CD4-positive, alpha-beta T cell treated with Interleukin-4 for 4 hours (primary cell): Measurements from ENCODE around the gene NFASC.
A peak's percentile ranks its signal among the peaks of the same experiment; 100 is the strongest.

Experiments
- DNase-seq: peaks from one replicate; pipeline ENCODE4 v3.0.0-alpha.2; 2020

NFASC gene

GRCh38 chr1:204929487-204930154 lies 59.0 kb downstream of the NFASC start:
- DNase-seq = no peak

DNA sequence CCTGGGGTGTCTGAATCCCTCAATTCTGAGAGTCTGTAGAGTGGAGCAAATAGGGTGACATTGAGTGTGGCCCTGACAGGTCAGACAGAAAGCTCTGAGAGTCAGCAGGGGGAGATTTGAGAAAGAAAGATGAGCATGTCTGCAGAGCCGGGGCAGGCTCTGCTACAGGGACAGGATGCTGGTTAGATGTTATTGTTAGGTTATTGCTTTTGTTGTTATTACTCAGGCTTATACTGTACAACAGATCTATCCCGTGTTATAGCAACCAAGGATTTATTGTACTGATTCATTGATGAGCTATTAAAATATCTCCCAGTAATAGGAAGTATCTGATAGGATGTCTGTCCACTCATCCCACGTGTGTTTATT lies 59.5 kb downstream of the NFASC start:
- no peak for DNase-seq

GRCh38 chr1:204931313-204931712 lies 60.7 kb downstream of the NFASC start:
- no peak for DNase-seq

- DNase-seq = no peak
Observed at GRCh38 chr1:204931768-204932572, 61.3 kb downstream of the NFASC start.

DNA sequence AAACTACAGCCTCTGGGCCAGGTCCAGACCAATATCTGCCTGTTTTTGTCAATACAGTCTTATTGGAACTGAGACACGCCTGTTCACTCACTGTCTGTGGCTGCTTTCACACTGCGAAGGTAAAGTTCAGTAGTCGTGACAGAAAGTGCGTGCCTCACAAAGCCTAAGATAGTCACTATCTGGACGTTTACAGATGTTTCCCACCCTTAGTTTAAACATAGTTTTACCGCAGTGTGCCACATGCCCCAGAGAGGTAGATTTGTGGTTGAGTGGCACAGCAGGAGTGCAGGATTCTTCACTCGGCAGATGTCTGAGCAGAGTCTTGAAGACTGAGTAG lies 61.9 kb downstream of the NFASC start:
- DNase-seq = no peak

DNA sequence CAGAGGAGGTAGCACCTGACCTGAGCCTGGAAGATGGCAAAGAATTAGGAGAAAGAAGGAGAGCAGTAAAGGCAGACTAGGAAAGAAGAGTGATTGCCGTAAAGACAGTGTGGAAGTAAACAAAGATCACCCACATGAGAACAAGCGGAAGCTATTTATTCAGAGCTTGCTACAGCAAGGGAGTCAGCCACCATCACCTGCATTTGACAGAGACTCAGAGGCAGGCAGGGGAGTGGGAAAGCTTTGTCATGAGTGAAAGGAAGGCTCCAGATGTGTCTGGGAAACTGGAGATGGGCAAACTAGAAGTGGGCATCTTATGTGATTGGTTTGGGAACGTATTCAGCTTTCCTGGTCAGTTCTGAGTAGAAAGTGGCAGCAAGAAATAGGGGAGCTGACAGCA lies 64.5 kb downstream of the NFASC start:
- no peak for DNase-seq

- no peak for DNase-seq
Observed at GRCh38 chr1:204936765-204937164, 66.1 kb downstream of the NFASC start.

GRCh38 chr1:204937901-204938300 lies 67.2 kb downstream of the NFASC start:
- no peak for DNase-seq

GRCh38 chr1:204940591-204940990 lies 69.9 kb downstream of the NFASC start:
- no peak for DNase-seq

DNA sequence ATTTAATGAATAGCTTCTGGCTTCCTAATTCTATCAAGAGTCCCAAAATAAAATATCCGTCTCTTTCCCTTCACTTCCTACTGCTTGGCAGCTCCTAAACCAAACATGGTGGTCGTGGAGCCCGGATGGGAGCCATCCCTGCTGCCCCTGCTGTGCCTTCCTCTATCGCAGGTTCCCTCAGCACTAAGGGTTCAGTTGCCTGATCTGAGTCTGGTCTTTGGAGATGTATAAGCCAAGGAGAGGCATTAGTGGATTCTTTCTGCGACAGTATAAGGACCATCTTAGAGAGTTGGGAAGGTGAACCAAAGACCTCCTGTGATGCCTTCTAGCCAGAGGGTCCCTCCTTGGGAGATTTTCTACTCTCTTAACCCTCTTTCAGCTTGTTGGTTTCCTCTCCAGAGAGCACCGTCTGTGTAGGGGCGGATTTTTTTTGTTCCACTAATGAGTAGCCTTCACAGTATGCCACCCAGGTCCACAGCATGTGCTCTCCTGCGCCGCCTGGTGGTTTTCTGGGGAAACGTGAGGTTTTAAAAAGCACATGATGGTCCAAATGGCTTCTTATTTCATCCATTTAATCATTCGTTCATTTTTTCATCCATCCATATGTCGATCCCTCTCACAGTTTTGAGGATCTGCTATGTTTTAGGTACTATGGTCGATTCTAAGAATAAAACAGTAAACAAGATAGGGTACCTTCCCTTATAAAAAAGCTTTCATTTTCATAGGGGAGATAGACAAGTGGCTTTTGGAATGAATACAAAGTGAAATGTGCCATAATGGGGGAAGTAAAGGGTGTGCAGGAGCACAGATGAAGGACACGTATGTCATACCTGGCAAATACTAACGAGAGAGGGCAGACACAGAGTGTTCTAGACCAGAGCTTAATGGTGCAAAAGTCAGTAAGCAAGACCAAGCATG lies 71.0 kb downstream of the NFASC start:
- DNase-seq = peak; percentile 46

- DNase-seq = no peak
Observed at GRCh38 chr1:204943495-204943894, 72.8 kb downstream of the NFASC start.

GRCh38 chr1:204944662-204945061 lies 74.0 kb downstream of the NFASC start:
- no peak for DNase-seq

- no peak for DNase-seq
Observed at GRCh38 chr1:204945565-204945977, 74.9 kb downstream of the NFASC start.

DNA sequence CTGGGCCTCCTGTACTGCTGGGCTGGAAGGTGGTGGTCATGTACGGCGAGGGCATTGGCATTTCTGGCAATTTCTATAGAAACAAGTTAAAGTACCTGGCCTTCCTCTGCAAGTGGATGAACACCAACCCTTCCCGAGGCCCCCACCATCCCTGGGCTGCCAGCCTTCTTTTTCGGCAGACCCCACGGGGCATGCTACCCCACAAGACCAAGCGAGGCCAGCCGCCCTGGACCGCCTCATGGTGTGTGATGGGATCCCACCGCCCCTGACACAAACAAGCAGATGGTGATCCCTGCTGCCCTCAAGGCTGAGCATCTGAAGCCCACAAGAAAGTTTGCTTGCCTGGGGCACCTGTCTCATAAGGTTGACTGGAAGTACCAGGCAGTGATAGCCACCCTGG lies 76.0 kb downstream of the NFASC start:
- DNase-seq = no peak

DNA sequence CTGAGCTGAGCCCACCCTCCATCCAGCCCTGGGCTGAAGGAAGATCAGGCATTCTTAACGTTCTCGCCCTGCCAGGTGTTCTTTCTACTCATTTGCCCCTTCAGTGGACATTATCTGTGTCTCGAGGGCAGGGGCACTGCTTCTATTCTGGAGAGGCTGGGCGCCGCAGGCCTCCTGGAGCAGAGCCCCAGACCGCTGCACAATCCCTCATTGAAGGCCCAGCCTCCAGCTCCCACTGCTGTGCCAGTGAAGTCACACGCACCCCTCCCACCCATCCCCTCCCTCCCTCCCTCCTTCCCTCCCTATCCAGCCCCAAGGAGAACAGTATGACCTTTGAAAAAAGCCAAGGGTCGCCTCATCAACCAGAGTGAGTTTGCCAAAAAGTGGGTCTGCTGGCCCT lies 76.7 kb downstream of the NFASC start:
- no peak for DNase-seq

DNA sequence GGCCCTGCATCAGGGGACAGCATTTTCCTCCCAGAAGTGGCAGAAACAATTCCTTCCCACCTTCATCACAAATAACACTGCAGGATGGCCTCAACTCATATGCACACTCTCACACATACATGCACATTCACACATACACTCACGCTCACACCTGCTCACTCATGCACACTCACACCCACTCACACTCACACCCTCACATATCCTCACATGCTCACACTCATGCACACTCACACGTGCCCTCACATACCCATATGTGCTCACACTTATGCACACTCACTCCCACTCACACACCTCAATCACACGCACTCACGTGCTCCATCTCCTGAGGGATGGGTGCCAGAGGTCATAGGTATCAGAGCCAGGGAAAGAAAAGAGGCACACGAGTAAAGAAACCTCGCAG lies 77.1 kb downstream of the NFASC start:
- no peak for DNase-seq

GRCh38 chr1:204950353-204951001 lies 79.8 kb downstream of the NFASC start:
- no peak for DNase-seq

- DNase-seq = no peak
Observed at GRCh38 chr1:204958317-204959307, 88.0 kb downstream of the NFASC start.

DNA sequence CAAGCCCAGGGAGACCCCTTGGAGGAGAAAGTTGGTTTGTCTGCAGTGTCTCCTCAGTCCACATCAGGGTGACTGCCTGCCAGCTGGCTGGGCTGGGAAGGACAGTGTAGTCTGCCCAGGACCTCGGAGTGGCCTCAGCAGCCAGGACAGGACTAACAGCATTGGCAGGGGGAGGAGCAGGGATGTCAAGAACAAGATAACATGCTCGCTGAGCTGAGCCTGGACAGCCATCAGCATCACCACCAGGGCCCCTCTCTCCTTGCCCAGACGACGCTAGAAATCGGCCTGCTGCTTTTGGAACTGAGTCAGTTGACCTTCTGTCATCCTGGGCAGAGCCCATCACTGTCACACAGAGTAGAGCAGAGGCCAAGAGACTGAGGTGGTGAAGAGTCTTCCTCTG lies 88.7 kb downstream of the NFASC start:
- DNase-seq = no peak

- DNase-seq = no peak
Observed at GRCh38 chr1:204959836-204960235, 89.2 kb downstream of the NFASC start.

DNA sequence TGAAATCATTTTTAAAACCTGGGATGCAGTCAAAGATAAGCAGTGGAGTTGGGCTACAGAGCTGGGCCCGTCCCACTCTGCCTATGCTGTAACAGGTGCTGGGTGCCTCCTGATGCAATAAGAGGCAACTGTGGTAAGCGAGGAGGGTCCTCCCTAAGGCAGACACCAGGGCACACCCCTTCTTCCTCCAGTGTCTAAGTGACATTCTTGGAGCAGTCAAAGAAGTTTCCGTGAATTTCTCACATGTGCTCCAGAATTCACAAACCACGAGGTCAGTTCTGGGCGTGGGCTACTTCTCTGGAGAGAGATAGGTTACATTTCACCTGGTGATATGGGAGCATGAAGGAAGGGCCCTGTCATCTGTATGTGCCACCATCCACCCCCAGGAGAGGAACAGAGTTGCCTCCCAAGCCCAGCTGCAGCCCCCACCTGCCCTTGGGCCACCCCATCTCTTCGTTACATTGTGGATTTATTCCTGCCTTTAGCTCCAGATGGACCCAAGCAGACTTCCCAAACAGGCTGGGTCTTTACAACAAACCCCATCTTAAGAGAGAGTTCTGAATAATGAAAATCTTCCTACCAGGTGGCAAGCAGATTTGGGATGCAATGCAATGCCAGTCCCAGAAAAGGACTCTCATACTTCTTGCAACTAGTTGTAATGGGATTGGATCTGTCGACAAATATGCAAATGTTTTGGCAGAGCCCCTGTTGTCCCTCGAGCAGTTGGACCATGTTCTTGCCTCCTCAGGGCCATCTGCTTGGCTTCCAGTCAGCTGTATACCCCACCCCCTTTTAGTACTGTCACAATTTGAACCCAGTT lies 89.9 kb downstream of the NFASC start:
- no peak for DNase-seq
